GM18520 (cell line): ENCODE measurements around the gene DLL1.
"Not testable (repeated sequence)": the region's sequence is repeated elsewhere in the genome, so short reads cannot be mapped to it uniquely, and the experiment has no call there.

Source experiments
- ATAC-seq: cut with Tn5 transposase; IDR thresholded peaks from one replicate; pipeline ENCODE4 v1.9.1; 2021; ENCODE audit not compliant: unreplicated experiment

DLL1 gene

GRCh38 chr6:170269151-170269845, 21.6 kb downstream of the DLL1 start:
- ATAC-seq: no peak

GRCh38 chr6:170268216-170269129, 22.4 kb downstream of the DLL1 start:
- no peak for ATAC-seq

GRCh38 chr6:170267688-170268087, 23.2 kb downstream of the DLL1 start:
- no peak for ATAC-seq

- no peak for ATAC-seq
Measured at GRCh38 chr6:170266061-170266825, 24.6 kb downstream of the DLL1 start.

- no peak for ATAC-seq
Measured at GRCh38 chr6:170265655-170266054, 25.2 kb downstream of the DLL1 start.

GRCh38 chr6:170264644-170265043, 26.2 kb downstream of the DLL1 start:
- not testable (repeated sequence) for ATAC-seq

- ATAC-seq: no peak
Measured at GRCh38 chr6:170264086-170264485, 26.8 kb downstream of the DLL1 start.

GRCh38 chr6:170263410-170263809, 27.5 kb downstream of the DLL1 start:
- no peak for ATAC-seq

- no peak for ATAC-seq
Measured at GRCh38 chr6:170262489-170263088, 28.3 kb downstream of the DLL1 start.

GRCh38 chr6:170261643-170262488, 29.0 kb downstream of the DLL1 start:
- ATAC-seq: no peak

- ATAC-seq: no peak
Measured at GRCh38 chr6:170260686-170261085, 30.2 kb downstream of the DLL1 start.

- no peak for ATAC-seq
Measured at GRCh38 chr6:170259278-170259677, 31.6 kb downstream of the DLL1 start.

GRCh38 chr6:170258407-170258806, 32.5 kb downstream of the DLL1 start:
- ATAC-seq: no peak

- no peak for ATAC-seq
Measured at GRCh38 chr6:170257376-170257775, 33.5 kb downstream of the DLL1 start.

- ATAC-seq: no peak
Measured at GRCh38 chr6:170256641-170257040, 34.2 kb downstream of the DLL1 start.

GRCh38 chr6:170255426-170256125, 35.3 kb downstream of the DLL1 start:
- ATAC-seq: no peak

- no peak for ATAC-seq
Measured at GRCh38 chr6:170254315-170255213, 36.3 kb downstream of the DLL1 start.

- ATAC-seq: no peak
Measured at GRCh38 chr6:170253910-170254269, 37.0 kb downstream of the DLL1 start.
